NAMALWA (cell line): Measurements from ENCODE around the gene ST8SIA6.
"Not testable (repeated sequence)": the region's sequence is repeated elsewhere in the genome, so short reads cannot be mapped to it uniquely, and the experiment has no call there.

ENCODE experiments used
- DNase-seq: peaks from one replicate; pipeline ENCODE4 v3.0.0-alpha.2; 2015; ENCODE audit warnings: low spot score

Gene ST8SIA6

DNA sequence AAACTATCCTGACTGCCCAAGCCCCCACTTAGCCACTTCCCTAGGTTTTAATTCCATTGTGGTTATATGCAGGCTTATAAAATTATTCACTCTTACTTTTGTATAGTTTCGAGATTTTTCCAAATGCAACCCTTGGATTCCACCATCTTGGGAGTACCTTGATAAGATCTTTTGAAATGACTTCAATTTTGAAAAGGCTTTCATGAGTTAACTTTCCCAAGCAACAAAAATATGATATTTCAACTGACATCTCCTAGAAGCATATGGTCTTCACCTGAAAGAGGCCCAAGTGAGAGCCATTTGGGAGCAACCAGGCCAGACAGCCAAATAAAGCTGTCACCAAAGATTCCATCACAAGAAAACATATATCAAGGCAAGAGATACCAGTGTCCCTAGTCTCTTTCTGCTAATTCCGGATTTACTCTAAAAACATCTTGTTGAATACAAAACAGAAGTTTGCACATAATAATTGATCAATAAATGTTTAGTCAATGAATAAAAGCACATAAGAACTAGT, 1.7 kb upstream of the ST8SIA6 start:
- DNase-seq: no peak

DNA sequence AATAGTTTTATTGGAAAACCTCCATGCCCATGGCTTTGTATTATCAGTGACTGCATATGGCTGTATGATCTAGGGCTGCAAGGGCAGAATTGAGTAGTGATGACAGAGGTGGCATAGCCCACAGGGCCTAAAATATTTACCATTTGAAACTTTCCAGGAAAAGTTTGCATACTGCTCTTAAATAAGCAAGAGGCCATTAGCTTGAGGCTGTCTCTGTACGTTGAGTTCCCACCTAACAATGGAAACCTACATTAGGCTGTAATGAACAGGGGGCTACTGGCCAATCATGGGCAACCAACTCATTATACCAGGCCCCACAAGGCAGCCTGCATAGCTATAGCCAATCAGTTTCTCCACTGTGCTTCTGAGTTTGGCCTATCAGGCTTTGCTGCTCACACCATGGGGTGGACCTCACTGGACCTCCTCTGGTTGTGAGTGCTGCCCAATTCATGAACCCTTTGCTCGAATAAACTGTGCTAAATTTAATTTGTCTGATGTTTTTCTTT, 673 bp upstream of the ST8SIA6 start:
- no peak for DNase-seq

DNA sequence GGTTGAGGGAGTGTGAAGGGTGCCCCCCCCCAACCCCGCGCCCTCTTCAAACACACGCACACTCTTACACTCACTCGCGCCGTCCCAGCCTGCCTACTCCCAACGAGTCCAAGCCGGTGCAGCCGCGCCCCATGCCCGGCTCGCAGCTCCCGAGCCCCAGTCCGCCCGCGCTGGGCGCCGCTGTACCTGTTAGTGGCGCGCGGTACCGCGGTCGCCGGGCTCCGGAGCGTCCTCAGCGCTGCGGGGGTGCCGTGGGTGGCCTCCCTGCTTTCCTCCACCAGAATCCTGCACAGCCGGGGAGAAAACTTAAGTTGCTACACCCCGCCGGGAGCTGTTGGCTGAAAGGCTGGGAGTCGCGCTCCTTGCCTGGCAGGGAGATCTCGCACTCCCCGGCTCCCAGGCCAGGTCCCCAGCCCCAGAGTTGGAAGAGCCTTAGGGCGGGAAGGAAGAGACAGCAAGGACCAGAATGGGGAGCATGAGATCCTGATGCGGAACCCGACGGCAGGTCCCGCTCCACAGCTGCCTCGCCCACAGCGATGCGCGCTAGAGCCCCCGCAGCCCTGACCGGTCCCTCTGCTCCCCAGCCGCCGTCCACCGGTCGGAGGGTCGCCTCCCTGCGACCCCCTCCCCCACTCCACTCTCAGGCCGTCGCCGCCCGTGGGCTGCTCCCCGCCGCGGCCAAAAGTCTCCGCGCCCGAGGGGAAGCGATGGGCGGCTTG, 863 bp downstream of the ST8SIA6 start:
- DNase-seq: no peak

DNA sequence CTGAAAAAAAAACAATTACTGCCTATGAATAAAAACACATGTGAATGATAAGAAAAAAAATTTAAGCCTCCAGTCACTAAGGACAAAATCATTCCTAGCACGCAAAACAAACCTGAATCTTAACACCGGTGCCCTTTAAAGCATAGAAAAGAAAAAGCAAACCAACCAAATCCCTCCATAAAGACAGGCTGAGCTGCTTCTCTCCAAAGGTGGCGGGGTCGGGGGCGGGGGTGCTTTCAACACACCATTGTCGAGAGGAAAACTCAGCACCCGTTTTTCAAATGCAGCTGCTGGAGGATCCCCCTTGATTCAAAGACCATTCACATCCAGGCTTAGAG, 1.4 kb downstream of the ST8SIA6 start:
- DNase-seq: no peak

DNA sequence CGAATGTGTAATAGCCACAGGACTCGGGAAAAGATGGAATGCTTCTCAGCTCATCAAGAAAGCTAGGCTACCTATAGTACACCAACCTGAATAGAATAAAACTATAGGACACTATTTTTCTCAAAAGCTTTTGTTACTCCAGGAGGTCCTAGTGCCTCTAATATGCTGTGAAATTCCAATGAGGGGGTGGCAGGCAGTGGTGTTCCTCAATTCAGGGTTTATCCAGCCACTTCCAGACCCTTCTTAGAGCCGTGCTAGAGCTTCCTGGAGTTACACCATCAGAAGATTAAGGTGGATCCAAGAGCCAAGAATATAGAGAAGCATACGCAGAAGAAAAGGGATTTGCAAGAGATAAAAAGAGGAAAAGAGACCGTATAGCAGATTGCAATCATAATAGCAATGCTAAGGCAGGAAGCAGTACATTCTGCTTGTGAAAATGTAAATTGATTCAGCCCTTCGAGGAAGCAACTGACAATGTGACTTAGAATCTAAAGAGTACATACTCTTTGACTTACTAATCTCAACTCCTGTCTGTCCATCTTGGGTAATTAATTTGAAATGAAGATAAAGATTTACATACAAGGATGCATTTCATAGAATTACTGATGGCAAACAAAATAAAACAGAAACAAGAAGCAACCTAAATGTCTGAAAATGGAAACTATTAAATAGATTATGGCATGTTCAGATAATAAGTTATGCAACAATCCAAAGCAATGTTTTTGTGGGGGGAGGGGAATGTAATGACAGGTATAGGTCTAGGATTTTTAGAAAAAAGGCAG, 2.1 kb downstream of the ST8SIA6 start:
- DNase-seq: no peak

DNA sequence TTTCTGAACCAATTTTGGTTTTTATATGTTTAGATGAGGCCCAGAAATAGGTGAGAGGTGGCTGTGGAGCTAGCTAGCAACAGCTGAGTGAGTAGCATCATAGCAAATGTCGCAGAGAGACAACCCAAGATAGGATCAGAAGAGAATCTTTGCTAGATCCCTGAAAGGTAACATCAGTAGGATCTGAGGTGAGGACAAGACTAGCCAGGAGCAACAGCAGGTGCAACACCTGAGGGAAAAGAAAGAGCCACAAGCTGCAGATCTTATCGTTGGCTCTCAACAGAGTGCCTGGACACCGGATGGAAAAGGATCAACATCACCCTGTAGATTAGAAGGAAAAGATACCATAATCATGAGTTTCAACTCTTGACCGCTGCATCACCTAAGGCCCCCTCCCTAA, 4.4 kb downstream of the ST8SIA6 start:
- DNase-seq: no peak

DNA sequence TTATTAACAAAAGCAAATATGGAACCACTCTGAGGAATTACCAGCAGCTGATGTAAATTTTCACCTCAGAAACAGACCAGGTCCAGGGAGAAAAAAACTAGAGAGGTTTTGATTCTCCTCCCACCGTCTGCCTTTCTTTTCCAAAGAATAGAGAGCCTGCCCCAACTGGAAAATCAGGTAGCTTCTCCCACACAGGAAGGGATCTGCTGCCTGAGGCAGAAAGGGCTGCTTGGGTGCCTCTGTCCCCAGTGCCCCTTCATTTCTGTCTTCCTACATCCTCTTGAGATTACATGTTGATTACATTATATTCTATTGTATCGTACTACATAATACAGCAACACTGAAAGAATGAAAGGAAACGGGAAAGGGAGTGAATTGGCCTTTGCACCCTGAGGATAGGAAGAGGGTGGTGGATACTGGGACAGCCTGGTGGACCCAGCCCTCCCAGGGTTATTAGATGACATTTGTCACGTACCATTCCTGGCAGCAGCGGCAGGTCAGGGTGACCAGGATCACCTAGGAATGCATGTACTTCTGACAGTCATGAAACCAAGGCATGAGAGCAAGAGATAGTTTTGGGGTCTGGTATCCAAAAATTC, 8.9 kb downstream of the ST8SIA6 start:
- DNase-seq: no peak

DNA sequence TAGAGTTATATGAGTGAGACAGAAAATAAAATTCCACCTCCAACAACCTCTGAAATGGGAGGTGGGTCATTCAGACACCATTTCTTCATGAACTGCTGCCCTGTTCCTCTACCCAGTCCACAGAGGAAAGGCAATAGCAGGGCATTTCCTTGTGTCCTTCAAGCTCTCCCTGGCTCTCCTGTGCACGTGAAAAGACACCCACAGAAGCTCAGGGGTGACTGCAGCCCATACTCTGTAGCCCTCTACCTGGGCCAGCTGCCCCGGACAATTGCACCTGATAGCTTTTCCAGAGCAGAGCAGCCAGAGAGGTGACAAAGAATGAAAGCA, 10.0 kb downstream of the ST8SIA6 start:
- DNase-seq: no peak

DNA sequence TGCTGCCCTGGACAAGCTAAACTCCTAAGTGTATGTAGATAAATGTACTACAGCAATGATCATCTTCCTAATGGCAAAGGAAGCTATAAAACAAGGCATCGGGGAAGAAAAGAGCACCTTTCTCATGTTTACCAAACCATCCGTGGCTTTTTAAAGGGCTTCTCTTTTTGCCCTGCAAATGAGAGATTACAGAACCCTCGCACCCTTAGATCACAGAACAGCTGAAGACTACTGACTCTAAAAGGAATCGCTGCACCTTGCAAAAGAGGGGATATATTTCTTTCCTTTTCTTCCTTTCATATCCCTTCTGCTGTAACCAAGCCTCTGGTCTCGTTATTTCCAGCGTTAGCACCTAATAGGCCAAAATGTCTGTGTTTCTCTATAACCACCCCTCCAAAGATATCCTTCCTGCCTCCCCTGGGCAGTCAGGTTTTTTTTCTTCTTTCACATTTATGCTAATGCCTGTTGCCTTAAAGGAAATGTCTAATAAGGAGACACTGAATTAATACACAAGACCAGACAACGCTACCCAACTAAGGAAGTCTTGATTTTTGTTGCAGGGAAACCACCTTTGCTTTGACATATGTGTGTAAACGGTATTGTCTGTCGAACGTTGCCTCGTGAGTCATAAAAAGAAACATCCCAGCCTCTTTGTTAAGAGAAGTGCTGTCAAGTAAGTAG, 10.5 kb downstream of the ST8SIA6 start:
- no peak for DNase-seq

DNA sequence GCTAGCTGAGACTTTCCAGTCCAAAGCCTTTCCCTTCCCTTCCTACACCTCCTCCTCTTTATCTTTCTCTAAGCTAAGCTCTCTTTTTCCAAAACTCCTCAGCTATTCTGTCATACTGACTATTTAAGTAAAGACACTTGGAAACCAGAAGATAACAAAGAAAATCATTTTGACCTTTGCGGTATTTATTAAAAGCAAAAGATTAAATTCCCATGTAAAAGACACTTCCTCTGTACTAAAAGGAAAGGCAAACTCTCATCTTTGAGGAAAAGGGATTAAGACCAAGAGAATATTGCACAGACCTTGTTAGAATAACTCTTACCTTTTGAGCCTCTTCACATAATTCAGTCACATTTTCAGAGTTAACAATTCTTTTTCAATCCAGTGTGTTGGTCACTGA, 15.8 kb downstream of the ST8SIA6 start:
- no peak for DNase-seq

DNA sequence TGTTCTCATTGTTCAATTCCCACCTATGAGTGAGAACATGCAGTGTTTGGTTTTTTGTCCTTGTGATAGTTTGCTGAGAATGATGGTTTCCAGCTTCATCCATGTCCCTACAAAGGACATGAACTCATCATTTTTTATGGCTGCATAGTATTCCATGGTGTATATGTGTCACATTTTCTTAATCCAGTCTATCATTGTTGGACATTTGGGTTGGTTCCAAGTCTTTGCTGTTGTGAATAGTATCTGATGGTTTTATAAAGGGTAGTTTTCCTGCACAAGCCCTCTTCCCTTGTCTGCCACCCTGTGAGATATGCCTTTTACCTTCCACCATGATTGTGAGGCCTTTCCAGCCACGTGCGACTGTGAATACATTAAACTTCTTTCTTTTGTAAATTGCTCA, 17.8 kb downstream of the ST8SIA6 start:
- not testable (repeated sequence) for DNase-seq

DNA sequence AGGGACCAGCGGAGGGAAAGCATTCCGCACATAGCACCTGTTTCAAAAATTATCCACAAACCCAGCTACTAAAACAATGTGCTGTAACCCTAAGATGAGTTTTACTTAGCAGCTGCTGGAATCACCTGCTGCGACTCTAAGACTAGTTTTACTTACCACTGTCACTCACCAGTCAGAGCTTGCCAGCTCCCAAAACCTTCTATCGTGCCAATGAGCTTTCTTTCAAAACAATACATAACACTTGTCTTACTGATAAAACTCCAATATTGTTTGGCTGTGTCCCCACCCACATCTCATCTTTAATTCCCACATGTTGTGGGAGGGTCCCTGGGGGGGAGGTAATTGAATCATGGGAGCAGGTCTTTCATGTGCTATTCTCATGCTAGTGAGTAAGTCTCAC, 18.4 kb downstream of the ST8SIA6 start:
- no peak for DNase-seq

DNA sequence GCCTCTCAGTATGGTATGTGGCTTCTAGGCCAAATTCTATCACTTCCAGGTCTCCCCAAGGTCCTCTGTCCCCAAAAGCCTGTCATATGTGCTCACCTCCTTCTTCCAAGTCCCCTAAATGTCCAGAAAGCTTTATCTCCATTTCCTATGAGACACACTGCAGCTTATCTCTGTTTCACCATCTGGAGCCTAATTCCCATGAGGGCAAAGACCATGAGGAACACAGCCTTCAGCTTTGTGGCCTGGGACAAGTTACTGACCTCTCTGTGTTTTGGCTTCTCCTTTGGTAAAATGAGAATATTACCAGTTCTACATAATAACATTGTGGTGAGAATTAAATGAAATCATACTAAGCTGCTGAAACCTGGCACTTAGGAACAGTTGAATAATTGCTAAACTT, 19.2 kb downstream of the ST8SIA6 start:
- no peak for DNase-seq

DNA sequence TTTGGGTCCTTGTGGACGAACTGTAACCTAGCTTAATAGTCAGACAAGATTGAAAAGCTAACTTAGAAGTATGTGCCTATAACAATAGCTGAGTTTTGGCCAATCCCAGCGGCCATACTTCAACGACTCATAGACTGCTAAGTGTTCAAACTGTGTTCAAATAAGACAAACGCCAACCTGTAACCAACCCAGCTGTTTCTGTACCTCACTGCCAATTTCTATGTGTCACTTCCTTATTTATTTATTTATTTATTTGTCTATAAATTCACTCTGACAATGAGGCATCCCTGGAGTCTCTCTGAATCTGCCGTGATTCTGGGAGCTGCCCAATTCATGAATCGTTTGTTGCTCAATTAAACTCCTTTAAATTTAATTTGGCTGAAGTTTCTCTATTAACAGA, 21.7 kb downstream of the ST8SIA6 start:
- no peak for DNase-seq

DNA sequence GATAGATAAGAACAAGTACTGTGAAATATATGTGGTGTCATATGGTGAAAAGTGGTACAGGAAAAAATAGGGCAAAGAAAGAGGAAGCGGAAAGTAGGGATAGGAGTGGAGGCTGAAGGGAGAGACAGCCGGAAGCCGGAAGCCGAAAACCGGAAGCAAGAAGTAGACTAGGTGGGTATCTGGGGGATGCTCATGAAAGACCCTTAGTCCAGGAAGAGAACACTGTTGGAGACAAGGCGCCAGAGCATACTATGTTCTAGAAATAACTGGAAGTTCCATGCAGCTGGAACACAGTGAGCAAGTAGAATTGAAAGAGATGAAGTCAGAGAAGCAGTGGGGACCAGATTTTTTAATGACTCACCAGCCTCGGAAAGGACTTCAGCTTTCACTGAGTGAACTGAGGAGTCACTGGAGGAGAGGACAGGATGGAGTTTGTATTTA, 22.5 kb downstream of the ST8SIA6 start:
- no peak for DNase-seq

DNA sequence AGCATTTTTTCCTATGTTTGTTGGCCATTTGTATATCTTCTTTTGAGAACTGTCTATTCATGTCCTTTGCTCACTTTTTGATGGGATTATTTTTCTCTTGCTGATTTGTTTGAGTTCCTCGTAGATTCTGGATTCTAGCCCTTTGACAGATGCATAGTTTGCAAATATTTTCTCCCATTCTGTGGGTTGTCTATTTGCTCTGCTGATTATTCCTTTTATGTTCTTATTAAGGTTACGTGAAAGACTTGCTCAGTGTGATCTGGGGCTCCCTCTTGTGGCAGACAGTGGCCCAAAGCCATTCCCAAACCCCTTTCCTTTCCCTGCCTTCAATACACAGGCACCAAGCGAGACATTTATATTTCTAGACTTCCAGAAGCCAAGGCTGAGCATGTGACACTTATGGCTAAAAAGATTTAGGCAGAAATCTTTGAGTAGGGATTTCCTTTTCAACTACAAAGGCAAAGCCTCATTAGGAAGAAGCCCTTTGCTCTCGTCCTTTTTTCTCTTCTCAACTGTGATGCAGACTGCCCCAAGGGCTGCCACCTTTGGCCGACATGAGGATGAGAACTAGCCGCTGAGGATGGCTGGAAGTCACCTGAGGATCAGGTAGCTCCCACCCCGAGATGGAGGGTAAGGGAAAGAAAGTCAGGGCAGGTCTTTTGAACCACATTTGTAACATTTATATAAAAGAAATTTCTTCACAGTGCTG, 23.6 kb downstream of the ST8SIA6 start:
- peak; percentile 58 for DNase-seq

DNA sequence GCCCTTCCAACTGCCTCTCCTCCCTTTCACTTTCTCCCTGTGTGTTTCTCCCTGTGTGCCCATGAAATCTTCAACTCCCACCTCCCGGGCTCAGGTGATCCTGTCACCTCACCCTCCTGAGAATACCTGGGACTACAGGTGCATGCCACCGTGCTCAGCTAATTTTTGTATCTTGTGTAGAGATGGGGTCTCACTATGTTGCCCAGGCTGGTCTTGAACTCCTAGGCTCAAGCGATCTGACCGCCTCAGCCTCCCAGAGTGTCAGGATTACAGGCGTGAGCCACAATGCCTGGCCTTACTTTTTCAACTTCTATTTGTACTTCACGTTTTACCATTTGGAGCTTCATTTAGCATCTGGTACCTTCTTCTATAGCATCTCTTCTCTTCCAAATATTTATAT, 24.9 kb downstream of the ST8SIA6 start:
- no peak for DNase-seq

DNA sequence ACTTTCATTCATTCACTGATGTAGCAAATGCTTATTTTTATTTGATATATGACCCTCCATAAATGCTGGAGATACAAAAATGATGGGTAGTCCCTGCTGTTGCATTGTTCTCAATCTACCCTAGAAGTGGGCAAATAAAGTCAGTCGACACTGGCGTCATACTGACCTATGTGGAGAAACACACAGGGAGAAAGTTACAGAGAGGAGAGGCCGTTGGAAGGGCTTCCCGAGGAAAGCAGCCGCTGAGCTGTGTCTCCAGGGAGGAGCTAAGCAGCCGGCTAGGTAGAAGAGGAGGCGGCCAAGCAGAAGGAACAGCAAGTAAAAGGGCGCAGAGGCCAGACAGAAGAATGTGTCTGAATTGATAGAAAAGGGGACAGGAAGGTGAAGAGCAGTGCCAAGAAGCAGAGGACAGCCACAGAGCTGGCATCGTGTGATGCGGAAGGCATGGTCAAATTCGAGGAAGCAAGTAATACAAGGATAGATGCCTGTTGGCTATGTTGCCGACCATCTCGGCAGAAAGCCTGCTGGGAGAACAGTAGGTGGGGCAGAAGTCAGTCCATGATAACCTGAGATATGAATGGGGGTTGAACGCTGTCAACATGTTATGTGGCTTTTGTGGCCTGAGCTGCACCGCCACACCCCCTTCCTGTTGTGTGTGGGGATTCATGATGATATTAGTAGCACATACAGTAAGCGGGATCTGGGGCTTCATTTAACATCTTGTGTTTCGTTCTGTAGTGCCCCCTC, 25.9 kb downstream of the ST8SIA6 start:
- no peak for DNase-seq

DNA sequence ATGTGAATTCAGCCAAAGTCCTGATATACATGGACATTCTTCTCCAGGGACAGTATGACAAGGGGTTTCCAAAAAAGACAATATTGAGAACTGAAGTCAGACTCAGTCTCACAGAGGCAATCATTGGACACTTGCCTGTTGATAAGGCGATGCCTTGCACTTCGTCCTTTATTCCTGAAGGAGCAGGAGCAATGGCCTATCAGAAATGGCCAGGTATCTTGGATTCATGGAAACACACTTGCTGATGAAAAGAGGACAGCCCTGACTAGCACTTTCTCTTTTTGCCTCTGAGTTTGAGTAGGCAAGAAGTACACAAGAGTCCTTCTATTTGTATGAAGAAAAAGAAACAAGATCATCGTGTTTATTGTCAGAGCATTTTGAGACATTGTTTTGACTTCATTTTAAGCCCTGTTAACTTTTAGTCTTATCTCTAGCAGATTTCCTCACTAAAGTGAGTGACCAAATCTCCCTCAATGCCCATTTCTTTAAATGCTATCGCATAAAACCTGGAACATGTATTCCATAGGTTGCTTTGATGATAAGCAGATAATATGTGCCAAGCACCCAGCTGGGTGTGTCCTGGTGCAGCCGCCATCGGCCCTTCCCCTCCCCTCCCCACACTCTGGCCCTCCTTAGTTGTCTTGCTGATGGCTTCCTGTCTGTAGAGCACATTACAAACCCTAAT, 26.6 kb downstream of the ST8SIA6 start:
- no peak for DNase-seq

DNA sequence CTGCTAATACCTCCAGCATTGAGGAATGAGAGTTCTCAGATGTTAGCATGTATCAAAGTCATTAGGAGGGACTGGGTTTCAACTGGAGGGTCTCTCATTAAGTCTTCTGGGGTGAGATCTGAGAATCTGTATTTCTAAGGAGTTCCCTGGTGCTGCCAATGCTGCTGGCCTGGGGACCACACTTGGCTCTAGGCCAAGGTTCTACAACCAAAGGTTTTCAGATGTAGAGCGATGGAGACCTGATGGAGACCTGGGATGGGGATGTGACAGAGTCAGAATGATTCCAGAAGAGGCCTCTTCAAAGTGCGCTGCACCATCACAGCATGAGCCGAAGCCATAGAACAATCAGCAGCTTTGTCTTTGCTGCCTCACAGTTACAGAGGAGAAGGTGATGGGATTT, 27.2 kb downstream of the ST8SIA6 start:
- no peak for DNase-seq
